HCT116 (cell line): ENCODE results near the gene OR5P2. TPM values are rescaled to one million over a fixed set of nuclear protein-coding genes. Genes with fewer than 3 reads are reported as not detected.
"Not testable (repeated sequence)": the region's sequence is repeated elsewhere in the genome, so short reads cannot be mapped to it uniquely, and the experiment has no call there.

Source experiments
- ATAC-seq: fragments of 200-7000 bp; cut with Tn5 transposase; 2 replicates; pipeline ENCODE4 v1.9.1; 2020; ENCODE audit warnings: mild to moderate bottlenecking, moderate library complexity
- BruUV-seq: library from RNA; stranded (reverse); fragments of 400-500 nt; replicated peaks from 2 replicates; lab custom pipeline; 2021; lab: Mats Ljungman, UMichigan
- CTCF ChIA-PET: fragments of 300-600 bp; sonication (Branson Sonifier 250); formaldehyde crosslinking; loops from one replicate; lab custom pipeline; 2021; ENCODE audit warnings: antibody characterized with exemption; lab: Charles Lee
- POLR2A ChIA-PET: fragments of 300-600, 350-600 bp; sonication (Branson Sonifier 250); formaldehyde crosslinking; loops from one replicate; lab custom pipeline; 2021; ENCODE audit warnings: antibody characterized with exemption; lab: Charles Lee
- RAD21 ChIA-PET, 2 experiments: fragments of 300-600 bp; sonication (Branson Sonifier 250); formaldehyde crosslinking; loops; one replicate each; lab custom pipeline; 2023; ENCODE audit warnings: low total read pairs in 2 of 2; ENCODE audit not compliant: uncharacterized antibody in 2 of 2, unreplicated experiment in 2 of 2, low non-redundant PET in 1 of 2; lab: Charles Lee
- DNase-seq: peaks from one replicate; pipeline ENCODE4 v3.0.0-alpha.2; 2010; ENCODE audit warnings: low read depth, low spot score
- H2AFZ ChIP-seq: fragments of 200-600 bp; shearing (Covaris generic), sonication (generic); 2 replicates; pipeline ENCODE4 v1.6.1; 2017; ENCODE audit warnings: low read depth, mixed run types, mixed read lengths, antibody characterized with exemption, low read length; ENCODE audit not compliant: poor library complexity, severe bottlenecking
- H3K27ac ChIP-seq: 2 replicates; pipeline ENCODE4 v1.5.1; 2012; ENCODE audit warnings: low read depth, low read length
- H3K27me3 ChIP-seq: fragments of 200-600 bp; sonication (generic); 2 replicates; pipeline ENCODE4 v1.6.1; 2016; ENCODE audit warnings: mixed run types, low read length, mixed read lengths; ENCODE audit not compliant: insufficient read depth
- H3K36me3 ChIP-seq, 2 experiments: fragments of 200-500 bp in 1 of 2; fragments of 200-600 bp in 1 of 2; sonication (Bioruptor generic) in 1 of 2; sonication (generic) in 1 of 2; 2 replicates each; pipeline versions ENCODE4 v1.5.1 to v1.6.1; 2014 to 2016; ENCODE audit warnings: low read length in 2 of 2, inconsistent platforms in 1 of 2, mixed read lengths in 1 of 2, mixed run types in 1 of 2; ENCODE audit not compliant: insufficient read depth in 2 of 2, control insufficient read depth in 1 of 2
- H3K4me1 ChIP-seq, 2 experiments: fragments of 200-600 bp in 1 of 2; sonication (generic) in 1 of 2; 2 replicates each; pipeline versions ENCODE4 v1.5.1 to v1.6.1; 2012 to 2017; ENCODE audit warnings: low read length in 2 of 2, inconsistent platforms in 1 of 2, mild to moderate bottlenecking in 1 of 2, mixed read lengths in 1 of 2, mixed run types in 1 of 2, moderate library complexity in 1 of 2; ENCODE audit not compliant: insufficient read depth in 2 of 2, control insufficient read depth in 1 of 2
- H3K4me2 ChIP-seq: fragments of 200-600 bp; sonication (generic); 2 replicates; pipeline ENCODE4 v1.6.1; 2017; ENCODE audit warnings: mixed run types, low read length, mixed read lengths
- H3K4me3 ChIP-seq, 2 experiments: fragments of 200-600 bp in 1 of 2; sonication (generic) in 1 of 2; replicated peaks in 1 of 2; 2 replicates each; pipeline ENCODE4 v1.5.1; 2011 to 2016; ENCODE audit warnings: low read length in 2 of 2, control low read depth in 1 of 2, low read depth in 1 of 2, mild to moderate bottlenecking in 1 of 2, mixed read lengths in 1 of 2, mixed run types in 1 of 2
- H3K79me2 ChIP-seq: fragments of 200-600 bp; sonication (generic); 2 replicates; pipeline ENCODE4 v1.6.1; 2017; ENCODE audit warnings: mild to moderate bottlenecking, mixed run types, low read length, moderate library complexity, mixed read lengths; ENCODE audit not compliant: insufficient read depth
- H3K9ac ChIP-seq: fragments of 200-600 bp; sonication (generic); 2 replicates; pipeline ENCODE4 v1.6.1; 2016; ENCODE audit warnings: low read length, mixed read lengths
- H3K9me2 ChIP-seq: fragments of 200-600 bp; sonication (generic), shearing (Covaris generic); 2 replicates; pipeline ENCODE4 v1.6.1; 2017; ENCODE audit warnings: mixed run types, mild to moderate bottlenecking, moderate library complexity; ENCODE audit not compliant: insufficient read depth
- H3K9me3 ChIP-seq, 2 experiments: fragments of 200-500 bp in 1 of 2; fragments of 200-600 bp in 1 of 2; sonication (Bioruptor generic) in 1 of 2; sonication (generic) in 1 of 2; 2 replicates each; pipeline ENCODE4 v1.6.1; 2014 to 2017; ENCODE audit warnings: low read length in 2 of 2, mixed read lengths in 2 of 2, inconsistent platforms in 1 of 2, low read depth in 1 of 2, mild to moderate bottlenecking in 1 of 2, mixed run types in 1 of 2, moderate library complexity in 1 of 2; ENCODE audit not compliant: control insufficient read depth in 1 of 2, insufficient read depth in 1 of 2
- H4K20me1 ChIP-seq: fragments of 200-600 bp; sonication (generic), shearing (Covaris generic); 2 replicates; pipeline ENCODE4 v1.6.1; 2017; ENCODE audit warnings: mixed run types, mild to moderate bottlenecking, moderate library complexity; ENCODE audit not compliant: insufficient read depth
- CEBPB ChIP-seq: IDR thresholded peaks from 2 replicates; pipeline ENCODE4 v1.6.1; 2012; ENCODE audit warnings: low read depth
- CTCF ChIP-seq, 3 experiments: fragments of 200-600 bp in 1 of 3; sonication (generic) in 1 of 3; IDR thresholded peaks in 2 of 3; conservative IDR thresholded peaks in 1 of 3; 2 replicates each; pipeline ENCODE4 v1.5.1; 2012 to 2017; ENCODE audit warnings: low read depth in 2 of 3, low read length in 2 of 3, antibody characterized with exemption in 1 of 3, borderline replicate concordance in 1 of 3, control low read depth in 1 of 3, mild to moderate bottlenecking in 1 of 3, mixed read lengths in 1 of 3, mixed run types in 1 of 3, moderate library complexity in 1 of 3; ENCODE audit not compliant: insufficient read depth in 1 of 3
- RAD21 ChIP-seq: IDR thresholded peaks from 2 replicates; pipeline ENCODE4 v1.6.1; 2012; ENCODE audit warnings: low read depth, mild to moderate bottlenecking
- intact Hi-C: fragments of 100-400 bp; cut with micrococcal nuclease; formaldehyde crosslinking; loops from 2 replicates; pipeline ENCODE4 v1.10.0; 2022
- total RNA-seq: library from RNA; stranded (reverse); gene quantifications from one replicate; pipeline ENCODE4 v1.2.1, GENCODE V29; 2021; ENCODE audit not compliant: unreplicated experiment

OR5P2 gene
- total RNA-seq, 1 experiment from 2014 or later: not detected

GRCh38 chr11:7775689-7776088 lies 21.1 kb downstream of the OR5P2 start:
- no peaks in the 10 kb centered on the region for H3K79me2 ChIP-seq
- DNase-seq: no peak
- no peaks in the 10 kb centered on the region for H4K20me1 ChIP-seq
- no peaks in the 10 kb centered on the region for H3K9me2 ChIP-seq
- H3K27ac ChIP-seq: no peak overlapping the region
- H3K4me1 ChIP-seq: no peaks in the 10 kb centered on the region
- CTCF ChIA-PET: no interaction called here
- no peak overlapping the region for H3K4me3 ChIP-seq
- H2AFZ ChIP-seq: no peak overlapping the region
- no peaks in the 10 kb centered on the region for H3K36me3 ChIP-seq
- POLR2A ChIA-PET: no interaction called here
- no peak overlapping the region for H3K9ac ChIP-seq
- ATAC-seq: no peak
- no peak for TF ChIP-seq CEBPB
- peak; percentile 34 for TF ChIP-seq RAD21
- TF ChIP-seq CTCF (IDR thresholded peaks at IDR 0.05 in 2 of 3, conservative IDR thresholded peaks at IDR 0.05 in 1 of 3; ENCODE audit: borderline replicate concordance in 1 of 3, insufficient read depth in 1 of 3, low read depth in 2 of 3, low read length in 2 of 3): 0 out of 6 replicates have a peak, but pooled peaks of 1 of the 3 experiments have one; percentile 14
- TF ChIP-seq, all 23 proteins: peak for 2
- Histone ChIP-seq H3K27me3 (peaks cover 6% of the 10 kb centered on the region; the same call in 1 of the 2 replicates), H3K9me3 (no peaks in the 10 kb centered on the region), H3K4me2 (no peak overlapping the region)
- RAD21 ChIA-PET: no interaction called here
- BruUV-seq: no TSS peak
- intact Hi-C loops: no loop called here

GRCh38 chr11:7764301-7764700 lies 32.4 kb downstream of the OR5P2 start:
- H3K27me3 ChIP-seq, H4K20me1 ChIP-seq, H3K36me3 ChIP-seq, CTCF ChIA-PET, H3K4me2 ChIP-seq, H3K27ac ChIP-seq, BruUV-seq, POLR2A ChIA-PET, RAD21 ChIA-PET, intact Hi-C loops, ATAC-seq, H3K4me3 ChIP-seq, DNase-seq, H2AFZ ChIP-seq, H3K79me2 ChIP-seq, H3K9me2 ChIP-seq, H3K4me1 ChIP-seq, H3K9ac ChIP-seq, H3K9me3 ChIP-seq: not testable (repeated sequence)
